Measurements from ENCODE around the gene UCN2.
"Not testable (repeated sequence)": the region's sequence is repeated elsewhere in the genome, so short reads cannot be mapped to it uniquely, and the experiment has no call there.

Gene UCN2

GRCh38 chr3:48532977-48533337 lies 30.6 kb downstream of the UCN2 start:
- no peak for DNase-seq

- no peak for DNase-seq
These were observed 31.2 kb downstream of the UCN2 start for GRCh38 chr3:48532271-48532976.

DNA sequence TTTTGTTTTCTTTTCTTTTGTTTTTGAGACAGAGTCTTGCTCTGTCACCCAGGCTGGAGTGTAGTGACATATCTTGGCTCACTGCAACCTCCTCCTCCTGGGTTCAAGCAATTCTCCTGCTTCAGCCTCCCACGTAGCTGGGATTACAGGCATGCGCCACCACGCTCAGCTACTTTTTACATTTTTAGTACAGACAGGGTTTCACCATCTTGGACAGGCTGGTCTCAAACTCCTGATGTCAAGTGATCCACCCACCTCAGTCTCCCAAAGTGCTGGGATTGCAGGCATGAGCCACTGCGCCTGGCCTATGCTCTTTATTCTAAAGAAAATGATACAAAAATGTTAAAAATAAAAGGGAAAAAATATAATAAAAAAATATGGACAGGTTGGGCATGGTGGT lies 32.9 kb downstream of the UCN2 start:
- not testable (repeated sequence) for DNase-seq

DNA sequence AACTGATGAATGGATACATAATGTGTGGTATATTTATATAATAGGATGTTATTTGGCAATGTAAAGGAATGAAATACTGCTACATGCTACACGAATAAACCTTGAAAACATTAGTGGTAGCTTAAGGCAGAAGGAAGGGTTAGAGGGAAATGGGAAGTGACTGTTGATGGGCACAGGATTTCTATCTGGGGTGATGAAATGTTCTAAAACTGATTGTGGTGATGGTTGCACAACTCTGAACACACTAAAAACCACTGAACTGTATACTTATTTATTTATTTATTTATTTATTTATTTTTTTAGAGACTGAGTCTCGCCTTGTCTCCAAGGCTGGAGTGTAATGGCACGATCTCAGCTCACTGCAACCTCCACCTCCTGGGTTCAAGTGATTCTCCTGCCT lies 34.8 kb downstream of the UCN2 start:
- no peak for DNase-seq

- no peak for DNase-seq
These were observed 35.5 kb downstream of the UCN2 start for GRCh38 chr3:48528048-48528447.

DNA sequence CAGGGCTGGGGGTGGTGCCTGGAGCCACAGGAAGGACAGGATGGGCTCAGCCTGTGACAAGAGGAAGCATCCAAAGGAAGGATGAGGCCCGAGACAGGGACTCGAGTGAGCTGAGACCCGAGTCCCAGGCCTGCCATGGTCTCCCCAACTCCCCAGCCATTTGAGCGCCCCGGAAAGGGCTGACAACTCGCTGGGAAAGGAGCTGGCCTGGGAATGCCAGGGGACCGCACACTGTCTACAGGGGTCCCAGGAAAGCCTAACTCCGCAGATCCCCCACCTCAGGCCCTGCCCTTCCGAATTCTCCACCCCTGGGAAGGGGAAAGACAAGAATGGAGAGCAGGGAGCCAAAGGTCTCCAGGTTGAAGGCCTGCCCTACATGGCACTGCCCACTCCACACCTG lies 38.6 kb downstream of the UCN2 start:
- DNase-seq, result no peak

GRCh38 chr3:48521635-48522034 lies 41.9 kb downstream of the UCN2 start:
- no peak for DNase-seq

- no peak for DNase-seq
These were observed 44.3 kb downstream of the UCN2 start for GRCh38 chr3:48519277-48519643.

- no peak for DNase-seq
These were observed 44.8 kb downstream of the UCN2 start for GRCh38 chr3:48518638-48519276.

DNA sequence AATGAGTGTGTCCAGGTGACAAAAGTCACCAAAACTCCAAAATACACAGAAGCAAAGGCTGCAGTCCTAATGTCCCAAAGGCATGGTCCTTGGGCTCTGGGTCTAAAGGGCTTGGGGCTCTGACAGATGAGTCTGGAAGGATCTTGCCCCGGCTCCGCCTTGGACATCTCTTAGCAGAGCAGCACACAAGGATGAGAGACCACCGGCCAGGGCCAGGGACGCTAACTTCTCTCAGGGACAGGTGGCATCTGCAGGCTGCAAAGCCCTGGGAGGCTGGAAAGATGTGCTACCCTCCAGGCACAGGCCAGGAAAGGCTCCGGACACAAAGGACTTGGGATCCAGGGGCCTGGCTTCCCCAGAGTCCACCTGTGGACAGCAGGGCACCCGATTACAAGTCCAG lies 45.5 kb downstream of the UCN2 start:
- no peak for DNase-seq

- DNase-seq, result no peak
These were observed 47.0 kb downstream of the UCN2 start for GRCh38 chr3:48516571-48516970.

DNA sequence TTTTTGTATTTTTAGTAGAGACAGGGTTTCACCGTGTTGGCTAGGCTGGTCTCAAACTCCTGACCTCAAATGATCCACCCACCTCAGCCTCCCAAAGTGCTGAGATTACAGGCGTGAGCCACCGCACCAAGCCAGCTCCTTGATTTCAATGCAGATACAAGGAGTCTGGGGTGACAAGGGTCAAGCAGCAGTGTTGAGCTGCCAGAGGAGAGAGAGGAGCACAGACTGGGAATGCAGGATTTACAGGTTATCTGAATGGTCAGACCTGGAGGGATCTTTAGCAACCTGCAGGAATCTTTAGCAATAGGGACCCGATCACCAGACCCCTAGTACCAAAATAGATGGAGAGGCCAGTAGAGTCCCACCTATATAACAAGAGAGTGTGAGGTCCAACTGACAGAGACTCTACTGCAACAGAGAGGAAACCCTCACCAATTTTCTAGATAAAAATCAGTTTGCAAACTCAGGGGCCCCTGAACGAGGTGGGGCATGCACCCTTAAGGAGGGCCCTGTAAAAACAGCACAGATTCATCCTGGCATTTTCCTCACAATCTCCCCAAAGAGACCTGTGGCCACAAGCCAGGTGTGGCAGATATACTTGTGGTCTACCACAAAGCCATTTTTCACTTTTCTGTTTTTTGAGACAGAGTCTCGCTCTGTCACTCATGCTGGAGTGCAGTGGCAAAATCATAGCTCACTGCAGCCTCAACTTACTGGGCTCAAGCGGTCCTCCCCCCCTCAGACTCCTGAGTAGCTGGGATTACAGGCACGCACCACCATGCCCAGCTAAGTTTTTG lies 49.0 kb downstream of the UCN2 start:
- DNase-seq, result no peak

All from NCI-H226 (cell line).